ENCODE results near the gene FHIP2A.

GRCh38 chr10:114839901-114840300, 18.3 kb downstream of the FHIP2A start:
- no peak for TF ChIP-seq ZNF274 (IDR thresholded peaks at IDR 0.05; ENCODE audit: low read depth, low read length)
- TF ChIP-seq YY1 (IDR thresholded peaks at IDR 0.05; ENCODE audit: insufficient read depth, insufficient read length) = no peak

Measured in NT2/D1 (cell line).